BE2C (cell line): ENCODE data around the gene RAB25.

Experiments used
- DNase-seq: peaks from one replicate; pipeline ENCODE4 v3.0.0-alpha.2; 2020
- H3K27me3 ChIP-seq: fragments of 250-450 bp; sonication (Bioruptor Pico); 2 replicates; pipeline ENCODE4 v1.5.1; 2020; ENCODE audit warnings: mild to moderate bottlenecking
- H3K36me3 ChIP-seq: fragments of 250-450 bp; sonication (Bioruptor Pico); 2 replicates; pipeline ENCODE4 v1.5.1; 2020; ENCODE audit warnings: mild to moderate bottlenecking
- H3K4me1 ChIP-seq: fragments of 250-450 bp; sonication (Bioruptor Pico); 2 replicates; pipeline ENCODE4 v1.5.1; 2020
- H3K4me3 ChIP-seq: 2 replicates; pipeline ENCODE4 v1.5.1; 2011; ENCODE audit warnings: low read depth, low read length
- H3K9me3 ChIP-seq: fragments of 250-450 bp; sonication (Bioruptor Pico); 2 replicates; pipeline ENCODE4 v1.5.1; 2020
- TF ChIP-seq, protein P1 (sequence below): IDR thresholded peaks from 2 replicates; pipeline ENCODE4 v1.5.1; 2012; ENCODE audit warnings: mild to moderate bottlenecking, low read depth, low read length

RAB25 gene

DNA sequence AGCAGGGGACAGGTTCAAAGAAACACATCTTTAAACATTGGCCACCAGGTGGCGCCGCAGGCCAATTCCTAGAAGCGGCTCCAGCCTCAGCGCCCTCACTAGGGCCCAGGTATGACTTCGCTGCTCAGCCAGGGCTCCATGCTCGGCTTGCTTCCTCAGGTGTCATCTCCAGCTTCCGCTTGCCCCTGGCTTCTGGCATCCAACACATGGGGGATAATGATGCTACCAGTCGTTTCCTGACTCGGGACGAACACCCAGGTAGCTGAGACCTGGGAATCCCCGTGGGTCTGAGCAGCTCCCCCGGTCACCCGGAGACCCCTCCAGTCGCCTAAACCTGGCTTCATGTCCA lies 29.9 kb downstream of the RAB25 start:
- Histone ChIP-seq H3K9me3 (no peaks in the 10 kb centered on the region), H3K4me3 (no peak overlapping the region), H3K36me3 (peaks cover 8% of the 10 kb centered on the region), H3K4me1 (peaks cover 12% of the 10 kb centered on the region), H3K27me3 (no peaks in the 10 kb centered on the region)
- TF ChIP-seq, protein P1, sequence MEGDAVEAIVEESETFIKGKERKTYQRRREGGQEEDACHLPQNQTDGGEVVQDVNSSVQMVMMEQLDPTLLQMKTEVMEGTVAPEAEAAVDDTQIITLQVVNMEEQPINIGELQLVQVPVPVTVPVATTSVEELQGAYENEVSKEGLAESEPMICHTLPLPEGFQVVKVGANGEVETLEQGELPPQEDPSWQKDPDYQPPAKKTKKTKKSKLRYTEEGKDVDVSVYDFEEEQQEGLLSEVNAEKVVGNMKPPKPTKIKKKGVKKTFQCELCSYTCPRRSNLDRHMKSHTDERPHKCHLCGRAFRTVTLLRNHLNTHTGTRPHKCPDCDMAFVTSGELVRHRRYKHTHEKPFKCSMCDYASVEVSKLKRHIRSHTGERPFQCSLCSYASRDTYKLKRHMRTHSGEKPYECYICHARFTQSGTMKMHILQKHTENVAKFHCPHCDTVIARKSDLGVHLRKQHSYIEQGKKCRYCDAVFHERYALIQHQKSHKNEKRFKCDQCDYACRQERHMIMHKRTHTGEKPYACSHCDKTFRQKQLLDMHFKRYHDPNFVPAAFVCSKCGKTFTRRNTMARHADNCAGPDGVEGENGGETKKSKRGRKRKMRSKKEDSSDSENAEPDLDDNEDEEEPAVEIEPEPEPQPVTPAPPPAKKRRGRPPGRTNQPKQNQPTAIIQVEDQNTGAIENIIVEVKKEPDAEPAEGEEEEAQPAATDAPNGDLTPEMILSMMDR, result peak; percentile 83
- peak; percentile 90 for DNase-seq

DNA sequence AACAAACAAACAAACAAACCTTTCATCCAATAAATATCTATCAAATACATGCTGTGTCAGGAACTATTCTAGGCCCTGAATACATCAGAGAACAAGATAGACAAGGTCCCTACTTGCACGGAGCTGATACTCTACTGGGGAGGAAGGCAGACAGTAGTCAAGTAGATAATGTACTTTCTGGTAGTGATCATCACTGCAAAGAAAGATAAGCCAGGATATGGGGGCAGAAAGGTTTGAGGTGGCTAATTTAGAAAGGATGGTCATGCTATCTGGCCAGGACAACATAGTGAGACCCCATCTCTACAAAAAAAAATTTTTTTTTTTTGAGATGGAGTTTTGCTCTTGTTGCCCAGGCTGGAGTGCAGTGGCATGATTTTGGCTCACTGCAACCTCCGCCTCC lies 30.6 kb downstream of the RAB25 start:
- DNase-seq, result no peak
- Histone ChIP-seq H3K4me3 (no peak overlapping the region), H3K4me1 (peaks cover 12% of the 10 kb centered on the region), H3K9me3 (no peaks in the 10 kb centered on the region), H3K27me3 (no peaks in the 10 kb centered on the region), H3K36me3 (peaks cover 8% of the 10 kb centered on the region)
- TF ChIP-seq, protein P1, result no peak

DNA sequence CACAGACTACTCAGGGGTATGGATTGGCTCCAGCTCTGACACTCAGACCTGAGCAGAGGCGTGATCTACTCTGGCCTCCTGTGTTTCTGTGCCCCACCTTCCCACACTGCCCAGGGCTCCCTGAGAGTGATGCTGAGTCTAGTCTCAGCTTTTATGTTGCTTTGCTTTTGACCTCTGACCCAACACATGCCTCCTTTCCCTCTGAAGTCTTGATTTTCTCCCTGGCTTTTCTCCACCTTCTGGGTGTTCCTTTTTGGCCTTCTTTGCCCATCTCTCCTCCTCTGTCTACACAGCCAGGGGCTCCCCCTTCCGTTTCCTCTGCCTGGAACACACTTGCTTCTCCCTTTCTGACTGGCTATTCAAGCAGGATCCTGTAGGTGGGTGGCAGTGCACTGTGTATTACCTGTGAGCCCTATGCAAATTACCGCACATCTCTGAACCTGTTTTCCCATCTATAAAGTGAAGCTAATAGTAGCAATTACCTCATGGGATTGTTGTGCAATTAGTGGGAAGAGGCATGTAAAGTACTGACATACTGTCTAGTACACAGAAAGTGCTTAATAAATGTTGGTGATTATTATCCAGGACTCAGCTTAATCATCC lies 35.0 kb downstream of the RAB25 start:
- no peak for DNase-seq
- TF ChIP-seq, protein P1, result no peak
- Histone ChIP-seq H3K4me3 (no peak overlapping the region), H3K9me3 (no peaks in the 10 kb centered on the region), H3K4me1 (peaks cover 11% of the 10 kb centered on the region), H3K36me3 (peaks cover 6% of the 10 kb centered on the region), H3K27me3 (no peaks in the 10 kb centered on the region)

DNA sequence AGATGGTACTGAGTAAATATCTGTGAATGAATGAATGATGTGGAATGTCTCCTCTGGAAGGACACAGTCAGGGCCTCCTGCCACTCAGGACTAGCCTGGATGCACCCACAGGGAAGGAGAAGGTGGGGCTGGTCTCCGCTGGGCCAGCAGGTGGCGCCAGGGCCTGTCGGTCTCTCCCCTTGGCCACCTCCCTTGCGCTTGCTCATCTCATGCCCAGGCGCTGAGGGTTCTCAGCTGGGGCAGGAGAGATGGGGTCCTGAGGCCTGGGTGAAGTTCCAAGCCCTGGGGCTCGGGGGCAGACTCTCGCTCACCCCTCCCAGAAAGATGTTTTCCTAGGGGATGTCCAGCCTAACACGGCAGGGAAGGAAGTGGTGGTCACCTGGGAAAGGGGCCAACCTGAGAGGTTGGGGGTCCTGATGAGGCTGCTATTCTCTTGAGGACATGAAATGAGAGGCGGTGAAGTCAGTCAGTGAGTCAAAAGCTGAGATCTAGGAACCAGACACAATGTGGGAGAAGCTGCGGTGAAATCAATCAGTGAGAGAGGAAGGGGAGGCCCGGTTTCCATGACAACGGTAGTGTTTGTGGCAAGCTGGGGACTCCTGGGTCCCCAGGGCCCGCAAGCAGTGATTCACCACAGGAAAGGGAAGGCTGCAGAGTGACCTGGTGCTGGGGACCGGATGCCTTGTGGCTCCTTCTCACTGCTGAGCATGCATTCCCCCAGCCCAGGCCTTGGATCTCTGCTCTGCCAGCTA lies 35.9 kb downstream of the RAB25 start:
- peak; percentile 93 for DNase-seq
- Histone ChIP-seq H3K4me1 (peaks cover 11% of the 10 kb centered on the region), H3K27me3 (no peaks in the 10 kb centered on the region), H3K4me3 (no peak overlapping the region), H3K36me3 (no peaks in the 10 kb centered on the region), H3K9me3 (no peaks in the 10 kb centered on the region)
- TF ChIP-seq, protein P1, result peak; percentile 98

DNA sequence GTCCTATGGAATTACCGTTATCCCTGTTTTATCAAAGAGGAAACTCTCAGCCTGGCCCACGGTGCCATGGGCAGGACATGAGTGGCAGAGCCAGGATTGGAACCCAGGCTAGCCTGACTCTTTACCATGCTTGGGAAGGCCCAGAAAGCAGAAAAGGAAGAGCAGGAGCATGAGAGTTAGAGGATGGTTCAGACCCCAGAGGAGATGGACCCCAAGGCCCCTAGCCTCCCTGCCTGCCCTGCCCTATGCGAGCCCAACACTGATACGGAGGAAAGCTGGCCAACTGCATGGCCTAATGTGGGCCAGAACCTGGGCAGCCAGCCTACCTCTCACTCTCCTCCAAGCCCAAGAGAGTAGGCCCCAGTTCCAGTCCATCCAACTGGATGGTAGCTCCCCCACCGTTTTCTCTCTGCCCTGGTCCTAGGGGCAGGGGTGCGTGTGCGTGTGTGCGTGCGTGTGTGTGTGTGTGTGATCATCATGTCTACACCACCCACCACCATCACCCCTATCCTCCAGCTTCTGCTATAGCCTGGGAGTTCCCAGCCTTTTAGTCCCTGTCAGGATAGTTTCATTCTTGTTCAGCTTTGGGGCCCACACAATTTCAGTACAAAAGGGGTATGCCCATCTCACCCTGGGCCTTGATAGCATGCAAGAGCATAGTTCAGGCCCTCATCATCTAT lies 36.7 kb downstream of the RAB25 start:
- no peaks in the 10 kb centered on the region for H3K36me3 ChIP-seq
- H3K4me1 ChIP-seq, result peaks cover 11% of the 10 kb centered on the region
- H3K27me3 ChIP-seq, result no peaks in the 10 kb centered on the region
- no peak overlapping the region for H3K4me3 ChIP-seq
- TF ChIP-seq, protein P1, result no peak
- H3K9me3 ChIP-seq, result no peaks in the 10 kb centered on the region
- no peak for DNase-seq

DNA sequence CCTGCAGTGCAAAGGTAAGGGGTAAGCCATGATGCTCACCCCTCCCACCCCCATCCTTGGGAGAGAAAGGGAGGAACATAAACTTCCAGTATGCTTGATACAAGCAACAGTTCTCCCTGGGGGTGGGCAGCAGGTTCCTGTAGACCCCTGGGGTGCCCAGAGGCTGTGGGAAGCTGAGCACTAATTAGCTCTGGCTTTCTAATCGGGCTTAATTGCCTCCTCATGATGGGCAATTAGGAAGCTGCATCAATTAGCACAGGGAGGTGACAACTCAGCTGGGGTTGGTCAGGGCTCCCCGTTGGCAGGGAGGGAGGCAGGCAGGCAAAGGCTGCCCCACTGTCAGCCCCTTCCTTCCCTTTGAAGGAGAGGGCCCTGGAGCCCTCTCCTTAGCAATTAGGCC lies 37.8 kb downstream of the RAB25 start:
- no peak overlapping the region for H3K4me3 ChIP-seq
- no peaks in the 10 kb centered on the region for H3K36me3 ChIP-seq
- TF ChIP-seq, protein P1, result no peak
- peaks cover 21% of the 10 kb centered on the region for H3K4me1 ChIP-seq
- H3K9me3 ChIP-seq, result no peaks in the 10 kb centered on the region
- DNase-seq, result no peak
- no peaks in the 10 kb centered on the region for H3K27me3 ChIP-seq
